COLO668 (cell line): ENCODE results near the gene CD160.
"Not testable (repeated sequence)": the region's sequence is repeated elsewhere in the genome, so short reads cannot be mapped to it uniquely, and the experiment has no call there.

Experiments
- DNase-seq: peaks from one replicate; lab custom pipeline; 2025; ENCODE audit not compliant: unreplicated experiment; lab: John Stamatoyannopoulos, UW

The CD160 gene

GRCh38 chr1:145708063-145708462 lies 11.2 kb upstream of the CD160 start:
- no peak for DNase-seq

GRCh38 chr1:145710291-145711027 lies 8.8 kb upstream of the CD160 start:
- no peak for DNase-seq

GRCh38 chr1:145711213-145711651 lies 8.1 kb upstream of the CD160 start:
- no peak for DNase-seq

- DNase-seq, result no peak
These were observed 4.7 kb upstream of the CD160 start for GRCh38 chr1:145714524-145715111.

GRCh38 chr1:145716641-145717345 lies 2.5 kb upstream of the CD160 start:
- no peak for DNase-seq

- no peak for DNase-seq
These were observed 1.5 kb upstream of the CD160 start for GRCh38 chr1:145717833-145718232.

- DNase-seq, result not testable (repeated sequence)
These were observed 834 bp upstream of the CD160 start for GRCh38 chr1:145718465-145718864.

- DNase-seq, result no peak
These were observed 1.2 kb downstream of the CD160 start for GRCh38 chr1:145720556-145720877.

GRCh38 chr1:145720878-145721671 lies 1.8 kb downstream of the CD160 start:
- DNase-seq, result peak; percentile 69

- DNase-seq, result not testable (repeated sequence)
These were observed 6.9 kb downstream of the CD160 start for GRCh38 chr1:145726193-145726592.

GRCh38 chr1:145729196-145729595 lies 9.9 kb downstream of the CD160 start:
- no peak for DNase-seq

GRCh38 chr1:145729666-145730436 lies 10.6 kb downstream of the CD160 start:
- DNase-seq, result no peak

- DNase-seq, result no peak
These were observed 11.2 kb downstream of the CD160 start for GRCh38 chr1:145730467-145730866.

- no peak for DNase-seq
These were observed 11.6 kb downstream of the CD160 start for GRCh38 chr1:145730900-145731299.

GRCh38 chr1:145736191-145736590 lies 16.9 kb downstream of the CD160 start:
- DNase-seq, result no peak

GRCh38 chr1:145740269-145740668 lies 21.0 kb downstream of the CD160 start:
- DNase-seq, result no peak

GRCh38 chr1:145747398-145748247 lies 28.3 kb downstream of the CD160 start:
- DNase-seq, result no peak

GRCh38 chr1:145750426-145750825 lies 31.1 kb downstream of the CD160 start:
- no peak for DNase-seq

- no peak for DNase-seq
These were observed 32.3 kb downstream of the CD160 start for GRCh38 chr1:145751491-145752037.
